ENCODE results near the gene SEC14L5. TPM values are rescaled to one million over a fixed set of nuclear protein-coding genes. Genes with fewer than 3 reads are reported as not detected.

SEC14L5 gene
- total RNA-seq, 1 experiment from 2014 or later: 0.27 TPM

- ChIA-PET RAD21 (ENCODE audit: low non-redundant PET in 1 of 2, low total read pairs in 2 of 2, uncharacterized antibody in 2 of 2, unreplicated experiment in 2 of 2) (no interaction called here), CTCF (no interaction called here), POLR2A (no interaction called here)
- Histone ChIP-seq H4K20me1 (ENCODE audit: insufficient read depth) (no peaks in the 10 kb centered on the region), H3K4me2 (ENCODE audit: low read length) (no peak overlapping the region), H3K9ac (ENCODE audit: low read length) (no peak overlapping the region), H2AFZ (ENCODE audit: low read depth, low read length, poor library complexity, severe bottlenecking) (no peak overlapping the region), H3K27ac (ENCODE audit: low read depth, low read length) (no peak overlapping the region), H3K79me2 (ENCODE audit: insufficient read depth, low read length) (no peaks in the 10 kb centered on the region), H3K9me3 (ENCODE audit: control insufficient read depth in 1 of 2, insufficient read depth in 1 of 2, low read depth in 1 of 2, low read length in 2 of 2) (no peaks in the 10 kb centered on the region), H3K9me2 (ENCODE audit: insufficient read depth) (no peaks in the 10 kb centered on the region), H3K27me3 (ENCODE audit: insufficient read depth, low read length) (peaks cover 4% of the 10 kb centered on the region; the same call in 1 of the 2 replicates), H3K4me3 (replicated peaks in 1 of 2; ENCODE audit: low read depth in 1 of 2, low read length in 2 of 2) (no peak overlapping the region), H3K36me3 (ENCODE audit: control insufficient read depth in 1 of 2, insufficient read depth in 2 of 2, low read length in 2 of 2) (no peaks in the 10 kb centered on the region), H3K4me1 (ENCODE audit: control insufficient read depth in 1 of 2, insufficient read depth in 2 of 2, low read length in 2 of 2) (peaks cover 0 to 5% of the 10 kb centered on the region in 2 experiments; a peak in 1 of 4 replicates)
- ATAC-seq (no peak), DNase-seq (ENCODE audit: low read depth, low spot score) (no peak)
- no peak for TF ChIP-seq ELF1 (IDR thresholded peaks at IDR 0.05; ENCODE audit: borderline replicate concordance, low read depth)
- TF ChIP-seq CEBPB (IDR thresholded peaks at IDR 0.05; ENCODE audit: low read depth): no peak
- TF ChIP-seq EGR1 (IDR thresholded peaks at IDR 0.05; ENCODE audit: low read depth): no peak
- TF ChIP-seq CTCF (IDR thresholded peaks at IDR 0.05 in 2 of 3, conservative IDR thresholded peaks at IDR 0.05 in 1 of 3; ENCODE audit: borderline replicate concordance in 1 of 3, insufficient read depth in 1 of 3, low read depth in 2 of 3, low read length in 2 of 3): no peak
- no peak for TF ChIP-seq FOSL1 (IDR thresholded peaks at IDR 0.05; ENCODE audit: low read depth)
- no peak for TF ChIP-seq RAD21 (IDR thresholded peaks at IDR 0.05; ENCODE audit: low read depth)
- TF ChIP-seq ZNF274 (IDR thresholded peaks at IDR 0.05; ENCODE audit: low read depth, low read length): no peak
- BruUV-seq (replicated peaks): no TSS peak
- intact Hi-C loops (cut with micrococcal nuclease): no loop called here
These were observed 97.0 kb downstream of the SEC14L5 start for GRCh38 chr16:5054876-5055865.
